Measurements from ENCODE around the gene GAPDH. TPM values are rescaled to one million over a fixed set of nuclear protein-coding genes. Genes with fewer than 3 reads are reported as not detected.

Gene GAPDH
- total RNA-seq, 1 donor from 2014 or later, result 736 TPM

DNA sequence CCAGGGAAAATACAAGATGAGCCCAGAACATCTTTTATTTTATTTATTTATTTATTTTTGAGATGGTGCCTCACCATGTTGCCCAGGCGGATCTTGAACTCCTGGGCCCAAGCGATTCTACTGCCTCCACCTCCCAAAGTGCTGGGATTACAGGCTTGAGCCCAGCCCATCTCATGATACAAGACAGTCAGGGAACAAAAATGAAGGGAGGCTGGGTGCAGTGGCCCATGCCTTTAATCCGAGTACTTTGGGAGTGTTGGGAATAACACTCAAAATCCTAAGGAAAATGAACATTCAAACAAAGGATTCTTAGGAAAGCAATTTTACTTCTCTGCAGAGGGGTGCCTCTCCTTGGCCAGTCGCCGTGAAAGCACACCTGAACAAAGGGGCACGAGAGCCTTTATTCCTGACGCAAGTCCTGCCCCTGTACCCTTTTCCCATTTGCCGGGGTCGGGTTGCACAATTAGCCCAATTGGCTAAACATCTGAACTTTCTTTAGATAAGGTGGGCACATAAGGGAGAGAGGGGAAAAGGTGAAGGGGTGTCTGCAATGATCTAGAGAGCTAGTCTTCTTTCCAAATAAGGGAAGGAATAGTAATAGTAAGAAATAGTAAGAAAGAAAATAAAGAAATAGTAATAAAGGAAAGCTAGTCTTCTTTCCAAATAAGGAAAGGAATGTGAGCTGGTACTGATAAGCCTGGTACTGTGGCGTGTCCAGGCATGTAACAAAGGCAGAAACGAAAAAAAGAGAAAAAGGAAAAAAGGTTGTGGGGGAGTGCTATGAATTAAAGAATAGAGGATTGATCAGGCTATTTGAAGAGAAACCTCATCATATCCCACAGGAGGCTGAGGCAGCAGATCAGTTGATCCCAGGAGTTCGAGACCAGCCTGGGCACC, 27.0 kb upstream of the GAPDH start:
- Histone ChIP-seq H3K27me3 (no peaks in the 10 kb centered on the region), H3K4me3 (no peak overlapping the region), H3K9me3 (no peaks in the 10 kb centered on the region), H3K27ac (no peak overlapping the region), H3K36me3 (peaks cover 24% of the 10 kb centered on the region), H3K4me1 (no peaks in the 10 kb centered on the region)
- intact Hi-C loops (cut with DNase I), result no loop called here
- TF ChIP-seq, protein P1, sequence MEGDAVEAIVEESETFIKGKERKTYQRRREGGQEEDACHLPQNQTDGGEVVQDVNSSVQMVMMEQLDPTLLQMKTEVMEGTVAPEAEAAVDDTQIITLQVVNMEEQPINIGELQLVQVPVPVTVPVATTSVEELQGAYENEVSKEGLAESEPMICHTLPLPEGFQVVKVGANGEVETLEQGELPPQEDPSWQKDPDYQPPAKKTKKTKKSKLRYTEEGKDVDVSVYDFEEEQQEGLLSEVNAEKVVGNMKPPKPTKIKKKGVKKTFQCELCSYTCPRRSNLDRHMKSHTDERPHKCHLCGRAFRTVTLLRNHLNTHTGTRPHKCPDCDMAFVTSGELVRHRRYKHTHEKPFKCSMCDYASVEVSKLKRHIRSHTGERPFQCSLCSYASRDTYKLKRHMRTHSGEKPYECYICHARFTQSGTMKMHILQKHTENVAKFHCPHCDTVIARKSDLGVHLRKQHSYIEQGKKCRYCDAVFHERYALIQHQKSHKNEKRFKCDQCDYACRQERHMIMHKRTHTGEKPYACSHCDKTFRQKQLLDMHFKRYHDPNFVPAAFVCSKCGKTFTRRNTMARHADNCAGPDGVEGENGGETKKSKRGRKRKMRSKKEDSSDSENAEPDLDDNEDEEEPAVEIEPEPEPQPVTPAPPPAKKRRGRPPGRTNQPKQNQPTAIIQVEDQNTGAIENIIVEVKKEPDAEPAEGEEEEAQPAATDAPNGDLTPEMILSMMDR (IDR thresholded peaks at IDR 0.05), result no peak
- no peak for ATAC-seq
- DNase-seq, result no peak

DNA sequence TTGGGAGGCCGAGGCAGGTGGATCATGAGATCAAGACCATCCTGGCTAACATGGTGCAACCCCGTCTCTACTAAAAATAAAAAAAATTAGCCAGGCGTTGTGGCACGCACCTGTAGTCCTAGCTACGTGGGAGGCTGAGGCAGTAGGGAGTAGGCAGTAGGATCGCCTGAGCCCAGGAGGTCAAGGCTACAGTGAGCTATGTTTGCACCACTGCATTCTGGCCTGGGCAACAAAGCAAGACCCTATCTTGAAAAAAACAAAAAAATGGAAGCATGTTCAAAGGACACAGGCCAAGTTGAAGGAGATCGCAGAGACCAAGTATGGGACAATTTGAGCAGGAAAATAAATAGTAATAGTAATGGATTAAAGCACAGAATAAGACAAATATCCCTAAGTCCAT, 26.2 kb upstream of the GAPDH start:
- no peaks in the 10 kb centered on the region for H3K4me1 ChIP-seq
- H3K9me3 ChIP-seq, result no peaks in the 10 kb centered on the region
- H3K27ac ChIP-seq, result no peak overlapping the region
- H3K4me3 ChIP-seq, result no peak overlapping the region
- peaks cover 31% of the 10 kb centered on the region for H3K36me3 ChIP-seq
- H3K27me3 ChIP-seq, result no peaks in the 10 kb centered on the region
- TF ChIP-seq, protein P1 (IDR thresholded peaks at IDR 0.05), result no peak
- intact Hi-C loops (cut with DNase I), result no loop called here
- no peak for DNase-seq
- ATAC-seq, result no peak

DNA sequence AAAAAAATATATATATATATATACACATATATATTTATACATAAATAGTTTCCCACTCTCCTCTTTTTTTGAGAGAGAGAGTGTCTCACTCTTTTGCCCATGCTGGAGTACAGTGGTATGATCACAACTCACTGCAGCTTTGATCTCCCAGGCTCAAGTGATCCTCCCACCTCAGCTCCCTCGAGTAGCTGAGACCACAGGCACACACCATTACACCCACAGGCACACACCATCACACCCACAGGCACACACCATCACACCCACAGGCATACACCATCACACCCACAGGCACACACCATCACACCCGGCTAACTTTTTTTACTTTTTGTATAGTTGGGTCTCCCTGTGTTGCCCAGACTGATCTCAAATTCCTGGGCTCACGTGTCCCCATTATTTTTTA, 14.1 kb upstream of the GAPDH start:
- ATAC-seq (no peak), DNase-seq (no peak)
- Histone ChIP-seq H3K27ac (no peak overlapping the region), H3K9me3 (no peaks in the 10 kb centered on the region), H3K27me3 (no peaks in the 10 kb centered on the region), H3K4me3 (no peak overlapping the region), H3K4me1 (no peaks in the 10 kb centered on the region), H3K36me3 (peaks cover 87% of the 10 kb centered on the region)
- TF ChIP-seq, protein P1 (IDR thresholded peaks at IDR 0.05), result no peak
- intact Hi-C loops (cut with DNase I), result no loop called here

DNA sequence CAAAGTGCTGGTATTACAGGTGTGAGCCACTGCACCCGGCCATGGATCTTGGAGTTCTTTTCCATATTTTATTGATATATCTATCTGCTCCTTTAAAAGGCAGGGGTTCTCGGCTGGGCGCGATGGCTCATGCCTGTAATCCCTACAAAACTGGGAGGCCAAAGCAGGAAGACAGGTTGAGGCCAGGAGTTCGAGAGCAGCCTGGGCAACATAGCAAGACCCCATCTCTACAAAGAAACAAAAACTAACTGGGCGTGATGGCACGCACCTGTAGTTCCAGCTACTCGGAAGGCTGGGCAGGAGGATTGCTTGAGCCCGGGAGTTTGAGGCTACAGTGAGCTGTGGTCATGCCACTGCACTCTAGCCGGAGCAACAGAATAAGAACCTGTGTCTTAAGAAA, 12.1 kb upstream of the GAPDH start:
- no peak for DNase-seq
- peaks cover 87% of the 10 kb centered on the region for H3K36me3 ChIP-seq
- H3K4me1 ChIP-seq, result no peaks in the 10 kb centered on the region
- H3K27me3 ChIP-seq, result no peaks in the 10 kb centered on the region
- no peaks in the 10 kb centered on the region for H3K9me3 ChIP-seq
- TF ChIP-seq, protein P1 (IDR thresholded peaks at IDR 0.05), result no peak
- H3K4me3 ChIP-seq, result no peak overlapping the region
- ATAC-seq, result no peak
- intact Hi-C loops (cut with DNase I), result no loop called here
- no peak overlapping the region for H3K27ac ChIP-seq

- TF ChIP-seq, protein P1 (IDR thresholded peaks at IDR 0.05), result no peak
- no peaks in the 10 kb centered on the region for H3K9me3 ChIP-seq
- DNase-seq, result no peak
- H3K27ac ChIP-seq, result no peak overlapping the region
- peaks cover 95% of the 10 kb centered on the region for H3K36me3 ChIP-seq
- H3K4me3 ChIP-seq, result no peak overlapping the region
- no peaks in the 10 kb centered on the region for H3K27me3 ChIP-seq
- intact Hi-C loops (cut with DNase I), result no loop called here
- no peaks in the 10 kb centered on the region for H3K4me1 ChIP-seq
- ATAC-seq, result no peak
These were observed 10.6 kb upstream of the GAPDH start for GRCh38 chr12:6523708-6524107.

Measured in upper lobe of right lung (tissue), 1 donor.